HG03045 (cell line): ENCODE results near the gene ALK.

Source experiments
- ATAC-seq: cut with Tn5 transposase; IDR thresholded peaks from one replicate; pipeline ENCODE4 v1.9.1; 2021; ENCODE audit warnings: mild to moderate bottlenecking, moderate library complexity; ENCODE audit not compliant: unreplicated experiment

The ALK gene

DNA sequence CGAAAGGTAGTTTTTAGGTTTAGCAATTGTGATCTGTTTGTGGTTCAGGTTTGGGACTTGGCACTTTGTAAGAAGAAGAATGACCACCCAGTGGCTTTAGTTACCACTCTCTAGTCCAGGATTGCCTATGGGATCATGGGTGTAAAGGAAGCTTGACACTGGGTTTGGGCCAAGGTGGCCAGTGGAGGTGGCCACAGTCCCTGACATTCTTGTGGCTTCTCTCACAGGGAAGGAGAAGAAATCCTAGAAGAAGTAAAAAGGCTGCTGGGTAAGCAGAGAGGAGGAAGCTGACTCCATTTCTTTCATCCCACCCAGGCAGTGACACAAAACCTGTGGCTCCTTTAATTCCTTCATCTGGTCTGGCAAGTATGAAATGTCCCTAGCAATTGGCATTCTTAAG is 411.5 kb downstream of the ALK start:
- no peak for ATAC-seq

DNA sequence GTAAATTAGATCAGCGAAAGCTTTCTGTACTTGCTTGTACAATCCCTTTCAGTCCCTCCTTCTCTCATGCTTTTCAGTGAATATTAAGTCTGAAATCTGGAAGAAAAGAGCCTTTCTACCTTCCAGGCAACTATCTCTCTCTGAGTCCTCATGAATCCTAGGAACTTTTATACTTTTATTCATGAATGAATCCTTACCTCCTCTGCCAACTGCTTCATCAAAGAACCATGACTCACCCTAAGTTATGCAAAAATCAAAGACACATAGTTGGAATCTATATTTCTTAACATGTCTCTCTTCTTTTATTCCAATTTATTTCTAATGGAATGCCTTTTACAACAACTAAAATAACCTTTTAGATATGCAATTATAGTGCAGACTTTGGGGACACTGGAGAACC is 412.0 kb downstream of the ALK start:
- no peak for ATAC-seq

DNA sequence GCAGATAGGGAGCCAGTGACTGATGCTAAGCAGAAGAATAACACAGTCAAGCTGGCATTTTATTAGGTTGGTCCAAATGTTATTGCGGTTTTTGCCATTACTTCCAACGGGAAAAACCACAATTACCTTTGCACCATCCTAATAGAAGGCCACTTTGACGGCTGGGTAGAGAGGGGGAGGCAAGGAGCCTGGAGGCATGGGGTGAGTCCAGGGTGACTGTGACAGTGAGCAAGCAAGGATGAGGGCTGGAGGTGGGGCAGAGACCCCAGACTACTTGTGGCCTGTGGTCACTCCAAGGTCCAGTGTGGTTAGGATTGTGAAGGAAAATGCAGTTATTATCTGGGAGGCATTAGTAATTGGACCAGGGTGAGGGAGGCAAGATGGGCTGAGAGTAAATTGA is 416.6 kb downstream of the ALK start:
- ATAC-seq, result no peak

DNA sequence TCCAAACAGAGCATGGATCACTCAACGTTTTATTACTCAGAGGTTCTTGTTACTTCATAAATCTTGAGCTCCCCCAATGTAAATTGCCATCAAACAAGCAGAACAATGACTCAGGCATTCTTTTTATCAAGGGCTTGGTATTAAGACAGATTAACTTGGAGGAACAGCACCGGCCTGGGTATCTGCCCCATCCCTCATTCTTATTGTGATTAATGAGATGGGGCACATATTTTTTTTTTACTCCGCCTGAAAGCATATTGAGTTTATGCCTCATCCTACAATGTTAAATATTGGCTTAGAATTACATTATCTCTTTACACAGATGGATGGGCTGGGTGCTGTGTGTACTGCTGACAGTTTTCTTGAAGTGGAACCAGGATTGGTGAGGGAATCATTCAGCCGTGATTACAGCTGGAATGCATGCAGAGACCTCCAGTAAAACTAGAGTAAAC is 418.9 kb downstream of the ALK start:
- no peak for ATAC-seq

DNA sequence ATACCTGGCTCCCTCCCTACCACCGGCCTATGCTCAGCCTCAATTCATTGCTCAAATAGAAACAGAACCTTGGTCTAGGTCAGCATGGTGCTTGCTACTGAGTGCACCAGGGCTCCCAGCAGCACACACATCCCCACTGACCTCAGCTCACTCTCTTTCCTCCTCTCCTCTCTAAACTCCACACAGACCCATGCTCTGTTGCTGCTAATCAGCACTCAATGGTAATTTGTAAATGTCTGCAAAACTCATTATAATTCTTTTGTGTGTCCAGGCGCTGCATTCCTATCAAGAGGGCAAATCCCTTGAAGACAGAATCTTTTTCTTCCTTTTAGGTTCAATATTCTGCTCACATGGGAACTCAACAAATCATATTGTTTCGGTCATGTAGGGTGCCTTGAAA is 424.0 kb downstream of the ALK start:
- ATAC-seq, result no peak

DNA sequence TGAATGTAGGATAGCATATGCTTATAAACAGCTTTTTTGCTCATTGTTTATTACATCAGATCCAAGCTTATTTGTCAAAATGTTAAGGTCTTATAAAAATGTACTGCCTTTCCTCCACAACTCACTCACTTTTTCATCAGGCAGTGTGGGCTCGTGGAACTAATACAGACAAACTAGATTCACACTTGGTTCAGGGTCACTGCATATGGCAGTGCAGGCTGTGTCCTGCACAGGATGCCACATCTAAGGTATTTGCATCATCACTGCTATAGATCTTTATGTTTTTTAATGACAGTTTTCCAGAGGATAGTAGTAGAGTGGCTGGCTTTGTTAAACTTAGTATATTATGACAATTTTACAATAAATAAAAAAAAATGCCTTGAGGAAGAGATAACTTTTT is 425.2 kb downstream of the ALK start:
- ATAC-seq, result no peak

DNA sequence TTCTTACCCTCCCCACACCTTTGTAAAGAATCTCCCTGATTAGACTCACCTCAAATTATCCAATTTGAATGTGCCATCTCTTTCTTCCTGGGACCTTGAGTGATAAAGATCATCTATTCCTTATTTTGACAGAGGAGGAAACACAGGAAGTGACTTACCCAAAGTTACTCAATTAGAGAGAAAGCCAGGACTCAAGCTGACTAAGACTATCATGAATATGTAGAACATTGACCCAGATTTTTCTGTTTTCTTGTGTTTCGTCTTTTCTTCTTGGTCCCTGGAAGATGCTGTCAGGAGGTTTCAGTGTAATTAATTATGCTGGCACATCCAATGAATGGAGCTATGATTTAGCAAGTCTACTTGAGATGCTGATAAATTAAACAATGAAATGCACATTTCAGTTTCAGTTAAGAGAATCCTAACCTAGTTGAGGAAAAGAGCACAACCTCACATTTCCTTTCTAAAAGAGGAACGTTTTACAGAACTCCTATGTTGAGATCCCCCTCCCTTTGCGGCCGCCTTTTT is 425.8 kb downstream of the ALK start:
- ATAC-seq, result no peak

DNA sequence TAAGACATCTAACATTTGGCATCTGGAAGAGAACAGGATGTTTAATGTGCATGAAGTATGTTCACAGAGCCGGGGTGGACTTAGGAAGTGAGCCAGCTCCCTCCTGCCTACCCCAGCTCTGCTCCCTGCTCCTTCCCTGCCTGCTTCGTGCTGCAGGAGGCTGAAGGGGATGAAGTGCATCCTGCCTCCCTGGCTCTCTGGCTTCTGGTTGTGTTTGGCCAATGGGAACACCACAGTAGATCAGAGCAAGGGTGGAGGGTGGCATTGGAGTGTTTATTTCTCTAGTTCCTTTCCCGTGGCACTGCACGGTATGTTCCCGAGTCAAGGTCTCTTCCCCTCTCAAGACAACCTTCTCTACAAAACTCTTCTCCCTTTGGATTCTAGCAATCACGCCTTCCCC is 426.3 kb downstream of the ALK start:
- ATAC-seq, result no peak

DNA sequence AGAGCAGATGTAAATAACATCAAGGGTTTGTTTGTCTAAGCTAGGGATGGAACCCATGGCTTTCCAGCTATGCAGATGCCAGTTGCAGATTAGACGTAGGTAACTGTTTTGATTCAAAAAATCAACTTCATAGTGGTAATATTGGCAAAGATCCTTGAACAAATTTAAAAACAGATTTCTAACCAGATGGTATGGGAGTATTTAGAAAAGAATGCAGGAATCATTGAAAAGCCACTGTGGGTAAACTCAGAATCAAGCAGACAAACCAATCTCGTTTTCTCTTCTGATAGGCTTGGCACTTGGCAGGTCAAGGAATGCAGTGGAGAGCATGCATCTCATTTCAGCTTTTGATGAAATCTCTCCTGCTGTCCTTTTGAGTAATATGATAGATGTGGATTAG is 428.7 kb downstream of the ALK start:
- ATAC-seq, result no peak

DNA sequence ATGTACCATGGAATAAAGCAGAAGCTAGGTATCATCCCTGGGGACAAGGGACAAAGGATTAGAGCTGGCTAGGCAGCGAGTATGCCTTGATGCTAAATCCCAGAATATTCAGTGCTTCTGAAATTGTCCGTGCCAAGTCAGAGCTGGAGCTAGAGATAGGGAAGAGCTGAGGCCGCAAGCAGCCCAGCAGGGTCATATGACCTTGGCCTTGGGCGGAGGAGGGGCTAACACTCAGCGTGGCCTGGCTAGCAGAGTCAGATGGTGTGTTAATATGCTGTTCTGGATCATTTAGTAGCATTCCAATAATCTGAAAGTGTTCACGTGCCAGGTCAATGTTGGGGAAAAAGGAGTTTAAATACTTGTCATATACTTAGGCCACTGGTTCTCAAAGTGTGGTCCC is 431.3 kb downstream of the ALK start:
- ATAC-seq, result no peak

DNA sequence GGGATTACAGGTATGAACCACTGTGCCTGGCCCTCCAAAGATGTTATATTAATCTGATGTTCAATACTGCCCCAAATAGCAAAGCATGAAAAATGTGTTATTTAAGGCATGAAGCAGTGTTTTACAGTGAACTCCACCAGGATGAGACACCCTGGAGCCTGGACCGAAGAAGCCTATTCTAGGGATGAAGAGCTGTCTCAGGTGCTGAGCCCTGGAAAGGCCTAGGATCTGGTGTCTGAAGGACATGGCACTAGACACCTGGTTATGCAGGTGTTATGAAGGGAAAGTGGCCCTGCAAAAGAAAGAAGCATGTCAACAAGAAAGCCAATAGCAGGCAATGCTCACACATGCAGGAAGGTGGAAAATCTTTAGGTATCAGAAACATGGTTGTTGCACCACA is 431.8 kb downstream of the ALK start:
- no peak for ATAC-seq

DNA sequence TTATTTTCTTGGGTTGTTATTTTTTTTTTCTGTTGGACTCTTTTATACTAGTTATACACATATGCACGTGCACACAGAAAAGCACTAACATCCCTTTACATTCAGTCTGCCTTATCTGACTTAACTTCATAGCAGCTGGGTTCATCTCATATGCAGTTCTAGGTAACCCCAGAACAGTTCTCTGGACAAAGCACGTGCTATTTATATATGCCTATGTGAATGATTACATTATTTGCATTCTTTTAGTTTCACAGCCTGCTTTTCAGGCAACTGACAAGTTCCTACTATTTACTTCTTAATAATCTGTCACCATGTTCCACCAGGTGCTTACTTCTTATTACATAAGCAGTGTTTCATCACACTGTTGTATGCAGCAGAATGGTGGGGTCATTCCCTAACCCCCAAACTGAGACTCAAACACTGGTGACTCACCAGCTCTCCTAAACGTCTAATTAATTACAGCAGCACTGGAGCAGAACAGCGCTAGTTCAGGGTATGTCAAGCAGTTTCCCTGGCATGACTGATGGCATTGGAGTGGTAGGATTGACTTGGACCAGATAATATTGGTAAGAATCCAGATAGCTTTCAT is 433.3 kb downstream of the ALK start:
- no peak for ATAC-seq

DNA sequence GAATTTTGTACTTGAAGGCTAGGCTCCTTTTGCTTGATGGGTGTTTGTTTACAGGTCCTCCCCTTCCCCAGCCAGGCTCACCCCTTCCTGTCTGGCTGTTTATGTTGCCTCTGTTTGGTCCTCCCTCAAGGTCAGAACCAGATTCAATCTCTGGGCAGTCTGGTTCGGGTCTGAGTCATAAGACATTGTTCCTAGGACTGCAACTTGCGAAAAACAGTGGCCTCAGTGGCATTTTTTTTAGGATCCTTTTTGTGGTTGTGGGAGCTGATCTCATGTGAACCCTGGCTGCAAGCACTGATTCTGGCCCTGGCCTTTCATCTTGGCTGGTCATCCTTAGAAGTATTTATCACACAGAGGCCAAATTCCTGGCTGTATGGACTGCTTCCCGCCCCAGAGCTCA is 435.8 kb downstream of the ALK start:
- no peak for ATAC-seq

DNA sequence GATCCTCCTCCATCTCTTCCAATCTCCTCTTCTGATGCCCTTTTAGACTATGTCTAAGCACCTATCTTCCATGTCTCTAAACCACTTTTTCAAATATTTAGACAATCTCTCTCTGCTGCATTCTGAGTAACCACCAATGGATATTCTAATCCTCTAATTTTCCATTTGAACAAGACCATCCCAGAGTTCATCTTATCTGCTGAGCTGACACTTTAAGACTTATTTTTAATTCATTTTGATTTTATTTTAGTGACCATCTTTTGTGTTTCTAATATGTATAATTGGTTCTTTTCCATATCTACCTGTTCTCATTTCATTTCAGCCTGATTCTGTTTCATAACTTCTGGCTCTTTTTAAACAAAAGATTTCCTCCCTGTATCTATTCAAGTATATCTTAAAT is 436.3 kb downstream of the ALK start:
- ATAC-seq, result no peak

DNA sequence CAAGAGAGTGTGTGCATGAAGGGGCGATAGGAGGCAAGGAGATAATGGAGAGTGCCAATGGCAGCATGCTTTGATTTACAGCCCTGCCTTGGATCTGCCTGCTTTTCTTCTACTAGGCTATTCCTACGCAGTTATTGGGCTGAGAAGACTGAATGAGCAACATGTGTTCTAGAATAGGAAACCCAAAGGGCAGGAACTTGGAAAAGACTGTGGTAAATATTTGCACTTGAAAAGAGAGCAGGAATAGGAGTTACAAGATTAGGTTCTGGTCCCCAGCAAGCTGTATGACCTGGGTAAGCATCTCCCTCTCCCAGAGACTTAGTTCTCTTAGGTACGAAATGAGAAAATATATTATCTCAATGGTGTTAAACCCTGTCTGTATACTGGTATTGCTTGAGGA is 438.5 kb downstream of the ALK start:
- no peak for ATAC-seq

DNA sequence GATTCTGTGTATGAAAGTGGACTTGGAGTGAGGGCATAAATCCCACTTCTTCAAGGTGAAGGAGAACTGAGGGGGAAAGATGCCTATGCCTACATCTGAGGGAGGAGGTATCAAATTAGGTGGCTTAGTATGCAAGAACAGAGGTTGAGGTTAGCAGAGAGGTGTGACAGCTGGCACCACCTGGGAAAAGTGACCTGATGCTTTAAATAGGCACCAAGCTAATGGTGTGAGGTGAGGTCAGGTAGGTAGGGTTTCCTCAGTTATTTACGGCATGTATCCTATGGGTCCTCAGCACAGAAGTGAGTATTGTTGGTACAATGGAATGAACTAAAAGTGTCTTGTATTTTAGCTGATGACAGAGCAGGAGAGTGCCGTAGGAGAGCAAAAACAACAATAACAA is 439.0 kb downstream of the ALK start:
- ATAC-seq, result no peak

DNA sequence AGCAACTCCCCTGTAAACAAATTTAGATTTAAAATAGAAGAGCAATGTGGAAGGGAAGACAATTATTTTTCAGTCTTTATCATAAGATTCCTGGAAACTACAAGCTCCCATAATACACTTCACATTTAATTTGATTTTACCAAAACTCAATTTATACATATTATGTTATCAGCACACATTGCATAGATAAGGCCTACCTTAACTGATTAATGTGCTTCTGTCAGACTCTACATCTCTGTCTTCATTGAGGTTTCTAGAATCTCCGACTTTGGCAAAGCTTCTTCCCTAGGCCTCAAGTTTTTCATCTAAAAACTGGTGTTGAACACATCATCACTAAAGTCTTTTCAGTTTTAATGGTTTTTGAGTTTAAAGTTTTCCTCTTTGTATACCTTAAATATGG is 440.1 kb downstream of the ALK start:
- ATAC-seq, result no peak

DNA sequence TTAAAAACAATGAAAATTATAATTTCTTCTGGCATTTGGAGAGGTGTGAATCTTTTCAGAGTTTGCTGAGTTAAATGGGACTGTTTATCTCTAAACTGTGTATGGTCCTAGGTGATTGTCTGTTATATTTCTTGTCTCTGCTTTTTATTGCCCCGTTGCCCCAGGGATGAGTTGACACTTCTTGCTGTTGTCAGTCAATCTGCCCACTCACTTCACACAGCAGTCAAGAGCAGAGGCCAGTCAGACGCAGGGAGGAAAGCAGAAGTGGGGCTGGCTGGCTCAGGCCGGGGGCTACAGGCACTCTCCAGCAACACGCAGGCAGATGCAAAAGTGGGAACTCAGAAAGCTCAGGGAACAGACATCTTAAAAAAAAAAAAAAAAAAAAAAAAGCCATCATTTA is 441.0 kb downstream of the ALK start:
- no peak for ATAC-seq

DNA sequence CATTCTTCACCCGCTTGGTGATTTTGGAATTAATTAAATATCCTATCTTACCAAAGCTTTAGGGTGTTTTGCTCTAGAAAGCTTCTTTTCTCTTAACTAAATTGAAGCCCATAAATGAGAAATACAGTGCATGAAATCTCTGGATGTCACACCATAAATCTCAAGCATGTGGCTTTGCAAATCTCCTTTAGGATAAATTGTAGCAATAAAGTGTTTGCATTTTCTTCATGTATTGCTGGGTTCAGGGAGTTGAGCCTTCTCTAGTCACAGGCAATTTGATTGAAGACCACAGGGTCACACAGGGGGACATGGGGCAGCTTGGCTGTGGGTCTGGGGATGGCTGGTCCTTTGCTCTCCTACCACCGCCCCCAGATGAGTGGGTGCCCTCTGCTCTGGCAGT is 442.0 kb downstream of the ALK start:
- ATAC-seq, result no peak

DNA sequence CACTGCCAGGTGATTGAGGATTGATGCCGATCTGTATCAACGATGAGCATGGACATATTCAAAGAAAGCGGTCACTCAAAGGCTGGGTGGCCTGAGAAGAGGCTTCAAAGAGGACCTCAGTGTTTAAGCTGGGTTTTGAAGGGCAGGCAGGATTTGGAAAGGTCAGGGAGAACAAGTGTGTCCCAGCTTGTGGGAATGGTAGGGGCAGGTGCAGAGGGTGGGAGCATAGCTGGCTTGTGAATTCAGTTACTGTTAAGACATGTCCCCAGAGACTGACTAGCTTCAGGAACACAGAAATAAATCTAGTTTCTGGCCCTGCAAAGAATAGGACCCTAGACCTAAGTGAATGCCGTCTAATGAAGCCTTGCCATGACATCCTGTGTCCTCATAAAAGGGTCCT is 442.7 kb downstream of the ALK start:
- ATAC-seq, result no peak

DNA sequence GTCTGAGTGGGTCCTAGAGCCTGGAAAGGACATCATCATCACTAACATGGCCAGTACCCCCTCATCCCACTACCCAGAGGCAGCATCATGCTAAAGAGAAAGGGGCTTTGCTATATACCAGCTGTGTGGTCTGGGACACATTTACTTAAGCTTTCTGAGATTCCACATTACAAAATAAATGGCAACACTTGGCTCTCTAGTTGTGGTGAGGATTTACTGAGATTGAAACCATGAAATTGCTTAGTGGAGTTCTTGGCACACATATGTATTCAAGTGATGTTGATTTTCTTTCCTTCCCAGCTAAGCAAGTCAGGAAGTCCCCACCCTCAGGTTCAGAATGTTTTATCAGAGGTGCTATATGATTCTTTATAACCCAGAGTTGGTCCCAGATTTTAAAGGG is 444.2 kb downstream of the ALK start:
- ATAC-seq, result no peak

DNA sequence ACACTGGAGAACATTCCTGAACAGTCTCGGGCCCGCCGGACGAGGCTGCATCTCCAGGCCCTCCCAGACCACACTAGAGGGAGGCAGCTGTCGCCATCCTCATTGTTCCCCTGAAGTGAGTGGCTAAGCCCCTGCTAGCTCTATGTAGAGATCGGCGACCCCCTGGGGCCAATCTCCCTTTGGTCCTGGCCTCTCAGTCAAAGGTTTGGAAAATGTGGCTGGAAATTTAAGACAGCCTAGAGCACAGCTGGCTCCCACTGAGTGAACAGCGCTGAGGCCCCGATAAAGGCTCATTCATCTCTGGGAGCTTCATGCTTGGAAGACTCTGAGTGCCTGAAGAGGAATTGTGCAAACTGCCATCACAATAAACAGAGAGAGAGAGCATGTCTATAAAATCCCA is 445.9 kb downstream of the ALK start:
- ATAC-seq, result no peak

DNA sequence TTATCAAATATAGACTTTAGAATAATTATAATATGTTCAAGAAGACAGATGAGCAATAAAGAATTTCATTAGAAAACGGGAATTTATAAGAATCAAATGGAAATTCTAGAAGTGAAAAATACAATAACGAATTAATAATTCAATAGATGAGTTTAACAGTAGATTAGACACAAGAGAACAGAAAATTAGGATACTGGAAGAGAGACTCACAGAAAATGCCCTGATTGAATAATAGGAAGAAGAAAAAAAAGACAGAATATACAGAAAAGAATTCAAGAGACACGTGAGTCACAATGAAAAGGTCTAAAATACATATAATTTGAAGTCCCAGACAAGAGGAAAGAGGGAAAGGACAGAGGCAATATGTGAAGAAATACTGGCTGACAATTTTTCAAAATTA is 451.4 kb downstream of the ALK start:
- ATAC-seq, result no peak
